Inflammatory macrophage (primary cell): ENCODE data around the gene KRTAP4-5.
"Not testable (repeated sequence)": the region's sequence is repeated elsewhere in the genome, so short reads cannot be mapped to it uniquely, and the experiment has no call there.

Source experiments
- DNase-seq, 2 donors: peaks; one replicate each; pipeline ENCODE4 v3.0.0-alpha.2; 2020 to 2022

Gene KRTAP4-5

GRCh38 chr17:41145261-41145660, 4.4 kb downstream of the KRTAP4-5 start:
- DNase-seq: no peak

DNA sequence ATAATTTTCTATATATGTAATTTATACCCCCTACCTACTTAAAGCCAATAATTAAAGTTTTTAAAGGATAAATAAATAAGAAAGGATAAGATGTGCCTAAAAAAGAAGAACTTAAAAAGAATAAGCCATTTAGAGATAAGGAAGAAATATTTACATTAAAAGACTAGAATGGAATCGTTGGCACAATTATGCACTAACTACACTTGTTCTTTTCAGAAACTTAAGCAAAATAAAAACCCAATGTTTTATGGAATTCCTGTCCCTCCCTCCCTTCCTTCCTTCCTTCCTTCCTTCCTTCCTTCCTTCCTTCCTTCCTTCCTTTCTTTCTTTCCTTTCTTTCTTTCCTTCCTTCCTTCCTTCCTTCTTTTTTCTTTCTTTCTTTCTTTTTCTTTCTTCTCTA, 4.8 kb downstream of the KRTAP4-5 start:
- no peak for DNase-seq

GRCh38 chr17:41141361-41141760, 8.3 kb downstream of the KRTAP4-5 start:
- no peak for DNase-seq

GRCh38 chr17:41140360-41141131, 9.1 kb downstream of the KRTAP4-5 start, which contains the start of gene KRTAP4-6:
Gene KRTAP4-6, minus strand, starts transcription at chr17:41140544. Its CDS starts 57 bp downstream, at chr17:41140487.
- peak in 1 of 2 donors; percentile 6 for DNase-seq

DNA sequence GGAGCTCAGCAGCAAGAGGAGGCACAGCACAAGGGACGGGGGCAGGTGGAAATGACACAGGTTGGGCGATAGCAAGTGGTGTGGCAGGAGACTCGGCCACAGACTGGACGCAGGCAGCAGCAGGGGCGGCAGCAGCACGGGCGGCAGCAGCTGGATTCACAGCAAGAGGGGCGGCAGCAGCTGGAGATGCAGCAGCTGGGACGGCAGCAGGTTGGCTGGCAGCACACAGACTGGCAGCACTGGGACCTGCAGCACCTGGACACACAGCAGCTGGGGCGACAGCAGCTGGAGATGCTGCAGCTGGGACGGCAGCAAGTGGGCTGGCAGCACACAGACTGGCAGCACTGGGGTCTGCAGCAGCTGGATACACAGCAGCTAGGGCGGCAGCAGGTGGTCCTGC, 9.8 kb downstream of the KRTAP4-5 start:
- not testable (repeated sequence) for DNase-seq

DNA sequence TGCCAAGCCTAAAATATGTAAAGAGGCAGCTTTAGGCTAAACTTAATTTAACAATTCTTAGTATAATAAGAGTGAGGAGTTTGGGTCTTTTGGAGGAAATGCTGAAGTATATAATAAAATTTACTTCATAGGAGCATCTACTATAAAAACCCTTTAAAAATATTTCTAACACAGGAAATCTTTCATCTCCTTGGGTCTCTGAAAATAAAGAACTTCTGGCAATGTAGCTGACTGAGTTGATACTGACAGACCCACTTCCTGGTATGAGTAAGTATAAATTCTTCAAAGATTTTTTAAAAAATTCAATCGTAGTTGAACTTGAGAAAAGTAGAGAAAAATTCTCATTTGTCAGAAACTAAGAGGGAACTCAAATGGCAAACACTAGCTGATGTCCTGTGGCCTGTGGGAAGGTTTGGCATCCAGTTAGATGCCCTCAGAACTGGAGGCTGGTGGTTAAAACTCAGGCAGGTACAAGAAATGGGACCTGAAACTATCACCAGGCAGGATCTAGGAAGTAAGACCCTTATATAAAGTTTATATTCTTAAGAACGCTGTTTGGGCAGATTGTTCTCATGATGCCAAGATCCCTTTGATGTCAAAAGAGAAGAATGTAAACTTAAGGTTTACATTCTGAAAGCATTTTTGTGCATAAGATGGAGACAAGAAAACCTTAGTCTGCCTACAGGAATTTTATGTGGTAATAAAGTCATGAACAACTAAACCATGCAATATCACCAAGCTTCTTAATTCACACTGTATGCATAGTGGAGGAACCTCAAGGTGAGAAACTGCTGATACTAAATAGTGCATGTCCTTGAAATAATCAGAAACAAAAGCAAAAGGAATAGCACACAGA, 15.5 kb downstream of the KRTAP4-5 start:
- no peak for DNase-seq

DNA sequence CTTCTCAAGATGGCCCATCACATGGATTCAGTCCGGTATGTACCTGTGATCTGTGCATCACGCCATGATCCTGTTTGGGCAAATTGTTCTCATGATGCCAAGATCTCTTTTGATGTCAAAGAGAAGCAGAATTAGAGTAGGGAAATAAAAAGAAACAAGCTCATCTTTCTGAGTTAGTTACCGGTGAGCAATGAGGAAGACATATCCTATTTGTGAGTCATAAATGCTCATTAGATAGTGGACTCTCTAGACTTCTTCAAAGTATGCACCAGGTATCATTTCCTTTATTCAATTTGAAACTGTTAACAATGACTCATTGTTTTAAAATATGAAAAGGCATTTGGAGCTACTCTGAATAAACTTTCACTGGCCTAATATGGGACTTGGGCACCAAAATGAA, 17.6 kb downstream of the KRTAP4-5 start:
- DNase-seq: no peak

GRCh38 chr17:41127371-41127770, 22.3 kb downstream of the KRTAP4-5 start:
- DNase-seq: no peak

GRCh38 chr17:41126412-41126811, 23.2 kb downstream of the KRTAP4-5 start:
- no peak for DNase-seq

GRCh38 chr17:41125064-41125463, 24.6 kb downstream of the KRTAP4-5 start:
- DNase-seq: no peak

DNA sequence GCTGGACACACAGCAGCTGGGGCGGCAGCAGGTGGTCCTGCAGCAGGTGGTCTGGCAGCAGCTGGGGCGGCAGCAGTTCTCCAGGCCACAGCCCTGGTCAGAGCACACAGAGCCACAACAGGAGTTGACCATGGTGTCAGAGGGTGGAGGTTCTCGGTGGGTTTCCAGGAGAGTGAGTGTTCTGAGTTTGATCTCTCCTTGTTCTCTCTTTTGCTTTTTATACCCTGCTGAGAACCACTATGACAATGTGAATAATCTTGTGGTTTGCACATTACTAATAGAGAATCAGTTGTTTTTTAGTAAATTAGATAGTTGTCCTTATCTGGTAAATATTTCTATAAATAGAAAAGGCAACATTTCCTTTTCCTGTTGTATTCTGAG, 25.6 kb downstream of the KRTAP4-5 start, which contains the start of gene KRTAP4-12:
Gene KRTAP4-12, minus strand, starts transcription at position 192 of the 381 bp plus-strand sequence. Its CDS starts 60 bp downstream, at position 132.
- DNase-seq: not testable (repeated sequence)

DNA sequence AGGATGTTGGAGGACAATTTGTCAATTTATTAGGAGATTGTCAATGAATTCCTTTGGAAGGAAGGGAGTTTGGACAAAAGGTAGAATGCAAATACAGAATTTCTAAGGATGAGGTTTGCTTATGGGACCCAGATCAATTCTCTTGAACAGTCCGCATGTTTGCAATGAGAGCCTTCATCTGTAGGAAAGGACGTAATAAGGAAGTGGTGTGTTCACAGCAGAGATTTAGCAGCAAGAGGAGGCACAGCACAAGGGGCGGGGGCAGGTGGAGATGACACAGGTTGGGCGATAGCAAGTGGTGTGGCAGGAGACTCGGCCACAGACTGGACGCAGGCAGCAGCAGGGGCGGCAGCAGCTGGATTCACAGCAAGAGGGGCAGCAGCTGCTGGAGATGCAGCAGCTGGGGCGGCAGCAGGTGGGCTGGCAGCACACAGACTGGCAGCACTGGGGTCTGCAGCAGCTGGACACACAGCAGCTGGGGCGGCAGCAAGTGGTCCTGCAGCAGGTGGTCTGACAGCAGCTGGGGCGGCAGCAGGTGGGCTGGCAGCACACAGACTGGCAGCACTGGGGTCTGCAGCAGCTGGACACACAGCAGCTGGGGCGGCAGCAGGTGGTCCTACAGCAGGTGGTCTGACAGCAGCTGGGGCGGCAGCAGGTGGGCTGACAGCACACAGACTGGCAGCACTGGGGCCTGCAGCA, 26.2 kb downstream of the KRTAP4-5 start:
- DNase-seq: not testable (repeated sequence)

- DNase-seq: no peak
Measured at GRCh38 chr17:41121742-41122141, 27.9 kb downstream of the KRTAP4-5 start.

GRCh38 chr17:41119696-41120690, 29.6 kb downstream of the KRTAP4-5 start:
- DNase-seq: peak; percentile 2 to 23

GRCh38 chr17:41118721-41119120, 30.9 kb downstream of the KRTAP4-5 start:
- DNase-seq: no peak

DNA sequence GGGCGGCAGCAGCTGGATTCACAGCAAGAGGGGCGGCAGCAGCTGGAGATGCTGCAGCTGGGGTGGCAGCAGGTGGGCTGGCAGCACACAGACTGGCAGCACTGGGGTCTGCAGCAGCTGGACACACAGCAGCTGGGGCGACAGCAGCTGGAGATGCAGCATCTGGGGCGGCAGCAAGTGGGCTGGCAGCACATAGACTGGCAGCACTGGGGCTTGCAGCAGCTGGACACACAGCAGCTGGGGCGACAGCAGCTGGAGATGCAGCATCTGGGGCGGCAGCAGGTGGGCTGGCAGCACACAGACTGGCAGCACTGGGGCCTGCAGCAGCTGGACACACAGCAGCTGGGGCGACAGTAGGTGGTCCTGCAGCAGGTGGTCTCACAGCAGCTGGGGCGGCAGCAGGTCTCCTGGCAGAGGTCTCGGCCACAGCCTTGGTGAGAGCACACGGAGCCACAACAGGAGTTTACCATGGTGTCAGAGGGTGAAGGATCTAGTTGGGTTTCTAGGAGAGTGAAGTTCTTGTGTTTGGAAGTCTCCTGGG, 31.7 kb downstream of the KRTAP4-5 start, which contains the start of gene KRTAP4-11:
Gene KRTAP4-11, minus strand, starts transcription at position 528 of the 541 bp plus-strand sequence. Its CDS starts 58 bp downstream, at position 470.
- DNase-seq: not testable (repeated sequence)

GRCh38 chr17:41116297-41116696, 33.3 kb downstream of the KRTAP4-5 start:
- DNase-seq: peak; percentile 31 to 48

DNA sequence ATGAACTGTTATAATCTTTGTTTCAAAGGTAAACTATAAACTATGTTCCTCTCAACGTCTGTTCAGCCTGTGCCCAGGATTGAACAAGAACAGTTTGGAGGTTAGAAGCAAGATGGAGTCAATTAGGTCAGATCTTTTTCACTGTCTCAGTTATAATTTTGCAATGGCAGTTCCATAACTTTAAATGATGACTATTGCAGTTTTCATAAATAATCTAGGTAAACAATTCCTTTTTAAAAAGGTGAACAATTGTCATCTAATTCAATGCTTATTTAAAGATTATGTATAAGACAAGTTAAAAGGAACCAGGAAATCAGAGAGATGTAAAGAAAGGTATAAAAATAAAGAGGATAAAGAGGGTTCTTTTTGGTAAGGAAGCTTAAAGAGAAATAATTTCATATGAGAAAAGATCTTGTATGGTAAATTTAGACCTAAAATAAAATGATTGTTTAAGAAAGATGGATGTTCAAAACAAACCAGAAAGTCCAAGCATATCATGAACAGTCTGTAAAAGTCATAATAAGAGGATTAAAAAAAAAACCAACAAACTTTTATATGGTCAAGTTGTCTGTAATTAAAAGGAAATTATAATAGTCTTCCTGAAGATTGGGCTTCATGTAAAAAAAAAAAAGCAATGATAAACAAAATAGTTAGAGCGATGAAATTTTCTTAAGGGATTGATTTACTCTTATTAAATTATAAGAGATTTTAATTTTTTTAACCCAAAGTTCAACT, 38.3 kb downstream of the KRTAP4-5 start:
- no peak for DNase-seq

- not testable (repeated sequence) for DNase-seq
Measured at GRCh38 chr17:41108728-41109386, 40.8 kb downstream of the KRTAP4-5 start.
